NCI-H1694 (cell line): ENCODE results near the gene SETD2.
A peak's percentile ranks its signal among the peaks of the same experiment; 100 is the strongest.

Experiments used
- DNase-seq: peaks from one replicate; lab custom pipeline; 2025; lab: John Stamatoyannopoulos, UW

SETD2 gene

DNA sequence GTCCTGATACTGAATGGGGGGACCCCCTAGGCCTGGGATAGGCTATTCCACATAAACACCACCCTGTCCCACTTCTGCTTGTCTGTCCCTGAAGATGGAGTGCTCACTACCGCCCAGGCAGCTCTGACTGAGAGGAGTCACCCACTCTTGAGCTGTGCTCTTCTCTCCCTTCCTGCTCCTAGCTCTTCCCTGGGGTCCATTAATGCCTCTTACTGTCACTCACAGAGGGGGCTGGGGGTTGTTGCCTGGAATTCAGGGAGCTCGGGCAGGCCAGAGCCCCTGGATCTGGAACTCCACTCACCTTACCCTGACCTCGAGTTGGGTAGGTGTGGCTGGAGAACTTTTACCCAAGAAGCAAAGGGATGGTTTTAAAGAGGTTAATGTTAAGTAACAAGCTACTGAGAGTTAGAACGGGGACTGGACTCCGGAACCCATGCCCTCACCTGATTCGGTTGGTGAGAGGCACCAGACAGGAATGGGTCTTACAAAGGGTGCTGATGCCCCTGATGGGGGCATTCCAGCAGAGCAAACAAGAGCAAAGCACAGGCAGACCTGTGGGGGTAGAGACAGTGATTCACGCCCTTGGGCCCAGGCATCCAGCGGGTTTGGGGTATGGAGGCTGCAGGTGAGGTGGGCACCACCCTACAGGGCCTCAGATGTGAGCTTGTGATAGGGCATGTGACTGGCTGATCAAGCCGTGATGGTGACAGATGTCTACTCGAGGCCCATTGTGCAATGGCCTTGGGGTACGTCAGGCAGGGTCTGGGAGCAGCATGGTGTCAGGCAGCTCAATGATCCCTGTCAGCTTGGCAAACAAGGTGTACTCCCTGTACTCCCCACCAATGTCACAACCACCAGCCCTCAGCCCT, 179.1 kb downstream of the SETD2 start:
- DNase-seq = no peak

GRCh38 chr3:46982546-46982945, 181.4 kb downstream of the SETD2 start:
- no peak for DNase-seq

DNA sequence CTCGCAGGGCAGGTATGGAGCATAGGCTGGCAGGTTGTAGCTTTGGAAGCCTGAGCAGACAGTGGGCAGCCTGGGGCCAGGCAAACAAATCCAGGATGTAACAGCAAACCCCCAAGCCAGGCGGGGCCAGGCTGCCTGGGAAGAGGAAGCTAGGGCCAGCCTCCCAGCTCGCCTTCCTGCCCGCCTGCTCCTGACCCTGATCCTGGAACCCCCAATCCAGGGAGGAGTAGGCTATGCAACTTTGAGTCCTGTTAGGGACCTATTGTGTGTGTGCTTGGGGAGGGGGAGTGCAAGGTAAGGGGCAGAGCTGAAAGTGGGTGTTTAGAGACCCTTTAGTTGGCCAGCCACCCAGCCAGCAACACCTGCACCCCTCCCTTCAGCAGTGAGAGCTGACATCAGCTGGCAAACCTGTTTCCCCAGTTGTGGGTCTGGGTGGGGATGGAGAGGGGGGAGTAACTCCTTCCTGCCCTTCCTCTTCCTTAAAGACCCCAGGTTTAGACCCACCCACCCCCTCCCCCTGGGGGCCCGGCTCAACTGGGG, 181.9 kb downstream of the SETD2 start:
- no peak for DNase-seq

DNA sequence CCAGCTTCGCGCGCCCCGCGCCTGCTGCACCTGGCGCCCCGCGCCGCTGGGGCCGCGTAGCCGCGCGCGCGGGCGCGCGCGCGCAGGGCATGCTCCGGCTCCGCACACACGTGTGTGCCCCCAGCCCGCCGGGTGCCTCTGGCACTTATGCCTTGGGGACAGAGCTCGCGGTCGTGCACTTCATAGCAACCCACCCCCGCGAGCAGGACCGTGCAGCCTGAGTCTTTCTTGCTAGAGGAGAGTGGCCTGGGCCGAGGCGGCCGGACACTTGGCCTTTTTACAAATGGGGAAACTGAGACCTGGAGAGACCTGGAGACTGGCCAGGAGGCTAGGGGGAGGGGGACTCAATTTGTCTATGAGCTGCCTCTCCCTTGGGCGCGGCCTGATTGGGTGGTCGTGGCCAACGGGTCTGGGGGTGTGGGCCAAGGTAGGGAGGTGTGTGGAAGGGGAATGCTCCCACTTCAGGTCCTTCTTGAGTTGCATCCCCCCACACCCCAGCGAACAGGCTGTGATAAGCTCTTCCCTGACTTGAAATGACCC, 183.9 kb downstream of the SETD2 start:
- DNase-seq = no peak

DNA sequence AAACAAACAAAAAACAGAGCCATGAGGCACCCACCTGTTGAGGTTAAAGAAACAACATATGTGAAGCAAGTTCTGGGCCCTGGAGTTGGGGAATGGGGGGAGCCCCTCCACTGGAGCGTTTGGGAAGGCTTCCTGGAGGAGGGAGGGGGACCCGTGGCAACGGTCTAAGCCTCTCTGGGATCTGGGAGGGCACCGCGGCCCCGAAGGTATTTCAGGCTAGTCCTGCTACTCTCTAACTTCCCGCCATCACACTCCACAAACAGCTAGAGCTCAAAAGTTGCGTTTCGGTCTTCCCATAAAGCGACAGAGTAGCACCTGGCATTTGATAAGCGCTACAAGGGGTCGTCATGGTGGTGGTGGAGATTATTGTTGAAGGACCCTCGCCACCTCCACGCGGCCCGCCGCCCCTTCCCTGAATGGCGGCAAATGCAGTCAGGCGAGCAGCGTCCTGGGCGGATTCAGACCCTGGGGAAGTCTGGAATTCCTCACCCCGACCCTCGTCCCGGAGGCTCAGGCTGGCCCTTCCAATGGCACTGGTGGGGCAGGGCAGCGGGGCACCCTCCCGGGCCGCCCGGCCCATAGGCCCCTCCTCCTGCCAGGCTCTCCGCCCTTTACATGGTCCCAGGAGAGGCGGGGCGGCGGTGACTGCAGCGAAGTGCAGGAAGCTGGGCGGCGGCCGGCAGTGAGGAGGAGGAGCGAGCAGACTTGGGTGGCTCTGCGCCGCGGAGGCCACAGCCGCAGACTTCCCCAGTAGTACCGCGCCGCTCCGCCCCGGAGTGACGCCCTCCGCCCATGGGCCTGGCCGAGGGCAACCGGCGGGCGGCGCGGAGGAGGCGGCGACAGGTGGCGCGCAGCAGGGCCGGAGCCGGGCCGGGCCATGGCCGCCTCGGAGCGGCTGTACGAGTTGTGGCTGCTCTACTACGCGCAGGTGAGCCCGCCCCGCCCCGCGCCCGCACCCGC, 184.6 kb downstream of the SETD2 start, which contains the start of gene NBEAL2:
Gene NBEAL2, plus strand, starts transcription at position 682 of the 960 bp plus-strand sequence. Its CDS starts 196 bp downstream, at position 878.
- peak; percentile 29 for DNase-seq

GRCh38 chr3:46978381-46978780, 185.5 kb downstream of the SETD2 start:
- no peak for DNase-seq

- no peak for DNase-seq
These were observed 186.1 kb downstream of the SETD2 start for GRCh38 chr3:46977811-46978195.

GRCh38 chr3:46976326-46977190, 187.4 kb downstream of the SETD2 start, which contains the start of gene CCDC12:
Gene CCDC12, minus strand, starts transcription at chr3:46976745. Its CDS starts 13 bp downstream, at chr3:46976732.
- DNase-seq = peak; percentile 82

DNA sequence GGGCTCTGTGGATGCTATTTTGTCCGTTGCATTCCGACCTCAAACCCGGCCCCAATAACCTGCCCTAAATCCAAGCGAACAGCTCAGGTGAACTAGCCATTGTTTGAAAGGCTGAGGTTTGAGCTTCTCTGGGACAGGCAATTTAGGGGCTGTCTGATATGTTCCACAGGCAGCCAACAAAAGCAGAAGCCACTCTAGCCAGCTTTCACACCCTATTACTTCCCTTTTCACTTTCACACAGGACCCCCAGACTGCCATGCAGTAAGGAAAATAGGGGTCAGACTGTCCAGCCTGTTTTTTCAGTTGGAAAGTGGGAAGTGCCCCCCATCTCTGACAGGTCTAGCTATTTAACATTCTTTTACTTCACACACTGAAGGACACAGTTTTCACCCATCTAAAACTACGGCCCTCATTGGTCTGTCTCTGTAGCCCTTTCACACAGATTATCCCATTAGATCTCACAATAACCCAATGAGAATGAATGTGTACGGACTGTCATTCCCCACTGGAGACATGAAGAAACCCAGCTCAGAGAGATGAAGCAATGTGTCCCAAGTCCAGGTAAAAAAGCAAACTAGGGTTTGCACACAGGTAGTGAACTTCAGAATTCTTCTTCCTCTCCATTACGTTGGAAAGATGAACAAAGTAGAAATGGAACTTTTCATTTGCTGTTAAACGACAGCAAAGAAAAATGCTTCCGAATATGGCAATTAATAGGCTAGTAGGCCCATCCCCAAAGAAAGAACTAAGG, 189.3 kb downstream of the SETD2 start:
- DNase-seq = no peak

DNA sequence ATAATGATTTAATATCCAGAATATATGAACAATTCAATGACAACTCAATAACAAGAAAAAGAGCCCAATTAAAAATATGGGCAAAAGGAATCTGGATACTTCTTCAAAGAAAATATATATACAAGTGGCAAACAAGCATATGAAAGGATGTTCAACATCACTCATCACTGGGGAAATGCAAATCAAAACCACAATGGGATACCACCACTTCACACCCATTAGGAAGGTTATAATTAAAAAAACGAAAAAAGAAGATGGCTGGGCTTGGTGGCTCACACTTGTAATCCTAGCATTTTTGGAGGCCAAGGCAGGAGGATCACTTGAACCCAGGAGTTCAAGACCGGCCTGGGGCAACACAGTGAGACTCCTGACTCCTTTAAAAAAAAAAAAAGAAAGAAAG, 191.5 kb downstream of the SETD2 start:
- DNase-seq = no peak

DNA sequence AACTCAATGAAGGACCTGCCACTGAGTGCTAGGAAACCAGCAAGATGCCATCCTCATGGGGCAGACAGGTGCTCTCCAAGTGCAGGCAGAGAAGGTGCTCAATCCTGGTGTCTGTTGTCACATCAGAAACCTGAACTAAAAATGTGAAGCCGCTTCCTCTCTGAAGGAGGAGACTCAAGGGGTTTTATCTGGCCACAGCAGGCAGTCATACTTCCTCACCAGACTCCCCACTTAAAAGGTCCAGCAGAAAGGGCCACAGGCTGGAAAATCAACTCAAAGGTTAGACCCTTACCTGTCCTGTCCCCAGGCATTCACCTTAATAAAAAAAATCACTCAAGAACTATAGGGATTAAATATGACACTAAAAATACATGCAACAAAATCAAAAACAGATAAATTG, 192.2 kb downstream of the SETD2 start:
- no peak for DNase-seq

GRCh38 chr3:46971151-46971550, 192.8 kb downstream of the SETD2 start:
- no peak for DNase-seq

DNA sequence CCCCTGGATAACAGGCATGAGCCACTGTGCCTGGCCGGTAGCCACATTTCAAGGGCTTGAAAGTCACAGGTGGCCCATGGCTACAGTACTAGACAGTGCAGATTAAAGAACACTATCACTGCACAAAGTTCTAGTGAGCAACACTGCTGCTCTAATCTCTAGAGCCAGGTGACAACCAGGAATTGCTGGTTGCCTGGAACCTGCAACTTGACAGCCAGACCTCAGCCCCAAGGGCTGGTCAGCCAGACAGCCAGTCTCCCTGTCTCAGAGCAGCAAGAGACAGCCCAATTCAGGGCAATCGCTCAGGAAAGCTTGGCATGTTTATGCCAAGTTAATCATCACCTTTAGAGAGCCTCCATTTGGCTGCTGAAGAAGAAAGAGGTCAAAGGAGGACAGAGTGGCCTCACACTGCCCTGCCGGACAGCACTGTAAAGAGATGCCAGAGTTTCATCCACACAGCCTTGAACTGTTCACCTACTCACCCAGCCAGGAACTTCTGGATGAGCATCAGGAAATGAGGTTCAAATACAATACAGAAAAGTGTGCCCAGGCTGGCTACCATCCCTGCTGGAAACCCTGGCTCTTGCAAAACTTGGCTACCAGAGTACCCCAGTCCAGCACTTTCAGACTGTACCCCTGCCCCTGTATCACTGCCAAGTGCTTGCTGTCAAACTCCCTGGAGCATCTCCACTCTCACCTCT, 193.4 kb downstream of the SETD2 start:
- no peak for DNase-seq

DNA sequence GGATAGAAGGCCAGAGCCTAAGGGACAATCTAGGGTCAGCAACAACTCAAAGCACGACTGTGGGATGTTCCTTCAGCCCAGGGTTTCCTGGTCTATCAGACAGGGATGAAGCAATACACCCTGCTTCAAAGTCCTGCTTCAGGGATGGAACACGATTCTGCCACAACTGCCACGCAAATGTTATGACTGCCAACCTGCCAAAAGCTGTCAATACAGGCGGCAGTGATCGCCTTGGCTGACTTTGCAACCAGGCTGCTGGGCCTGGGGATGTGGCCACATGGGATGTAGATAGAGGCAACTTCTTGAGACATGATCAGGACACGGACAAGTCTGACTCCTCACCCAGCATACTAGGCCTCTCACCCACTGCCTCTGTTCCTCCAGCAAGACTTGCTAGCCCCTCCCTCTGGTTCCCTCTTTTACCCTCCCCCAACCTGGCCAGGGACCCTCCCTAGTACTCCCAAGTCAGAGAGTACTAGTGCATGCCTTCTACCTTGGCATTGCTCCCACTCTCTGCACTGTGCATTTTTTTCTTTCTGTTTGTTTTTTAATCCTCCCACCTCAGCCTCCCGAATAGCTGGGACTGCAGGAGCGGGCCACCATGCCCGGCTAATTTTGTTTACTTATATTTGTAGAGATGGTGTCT, 195.0 kb downstream of the SETD2 start:
- DNase-seq = no peak

- no peak for DNase-seq
These were observed 197.1 kb downstream of the SETD2 start for GRCh38 chr3:46966811-46967210.
